OCI-M2 (cell line): ENCODE measurements around the gene LMOD2.

Experiments
- DNase-seq: peaks from one replicate; lab custom pipeline; 2025; ENCODE audit not compliant: unreplicated experiment; lab: John Stamatoyannopoulos, UW

The LMOD2 gene

DNA sequence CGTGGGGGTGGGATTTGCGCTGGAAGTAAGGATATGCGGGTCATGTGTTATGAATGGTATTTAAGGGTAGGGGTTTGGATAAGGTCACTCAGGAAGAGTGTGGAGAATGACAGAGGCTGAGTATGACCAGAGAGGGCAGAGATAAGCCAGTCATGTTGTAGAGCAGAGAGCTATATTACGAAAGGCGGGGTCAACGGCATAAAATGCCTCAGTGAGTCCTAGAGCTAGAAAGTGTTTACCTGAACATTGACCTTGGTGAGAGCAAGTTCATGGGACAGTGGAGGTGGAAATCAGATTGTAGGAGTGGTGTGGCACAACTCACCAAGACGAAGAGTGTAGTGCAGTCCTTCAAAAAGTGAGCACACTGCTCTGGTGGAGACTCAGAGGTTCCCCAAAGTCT, 13.8 kb downstream of the LMOD2 start:
- DNase-seq: no peak

DNA sequence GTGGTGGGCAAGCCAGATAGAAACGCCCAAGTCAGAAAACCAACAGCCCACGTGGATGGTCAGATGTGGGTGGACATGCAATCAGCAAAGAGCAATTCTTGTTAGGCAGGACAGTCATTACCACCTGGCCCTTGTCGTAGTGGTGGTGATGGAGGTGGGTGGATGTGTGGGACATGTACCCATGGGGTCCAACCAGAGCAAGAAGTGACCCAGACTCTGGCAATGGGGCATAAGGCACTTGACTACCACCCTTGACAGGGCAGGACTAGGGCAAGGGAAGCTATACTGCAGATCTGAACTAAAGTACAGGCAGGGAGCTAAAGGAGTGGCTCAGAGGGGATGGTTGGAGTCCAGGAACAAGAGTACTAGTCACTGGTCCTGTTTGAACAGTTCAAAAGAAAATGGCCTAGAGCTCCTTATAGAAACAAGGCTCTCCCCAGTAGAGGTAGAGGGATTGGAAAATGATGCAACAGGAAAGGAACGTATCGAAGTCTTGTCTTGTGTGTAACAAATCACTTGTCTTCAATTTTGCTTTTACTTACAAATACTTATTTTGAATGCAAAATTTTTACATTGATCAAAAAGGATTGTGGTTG, 17.6 kb downstream of the LMOD2 start:
- DNase-seq: no peak

DNA sequence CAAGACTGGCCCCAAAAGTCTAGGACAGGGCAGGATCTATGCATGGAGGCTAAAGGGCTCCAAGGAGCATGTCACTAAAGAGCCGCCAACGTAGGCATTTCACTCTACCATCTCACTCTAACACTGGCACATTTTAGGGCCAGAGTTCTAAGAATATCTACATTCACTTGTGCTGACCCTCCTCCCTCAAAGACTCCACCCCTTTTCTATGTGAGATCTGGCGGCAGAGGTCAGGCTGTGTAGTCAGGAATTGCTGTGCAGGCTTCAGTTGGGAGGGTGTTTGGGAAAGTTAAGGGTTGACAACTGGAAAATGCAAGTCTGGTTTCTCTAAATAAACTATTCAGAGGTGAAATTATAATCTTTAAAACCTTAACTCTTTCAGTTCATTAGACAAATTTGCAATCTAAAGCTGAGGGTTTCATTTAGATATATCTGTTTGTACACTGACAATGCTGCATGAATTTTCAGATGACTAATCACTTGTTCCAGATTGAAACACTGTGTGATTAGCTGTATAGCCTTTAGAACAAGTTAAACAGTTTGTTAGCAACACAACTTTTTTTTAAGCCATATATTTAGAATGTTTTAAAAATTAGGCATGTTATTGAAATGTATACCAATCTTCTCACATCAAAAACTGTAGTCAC, 18.2 kb downstream of the LMOD2 start:
- DNase-seq: no peak

DNA sequence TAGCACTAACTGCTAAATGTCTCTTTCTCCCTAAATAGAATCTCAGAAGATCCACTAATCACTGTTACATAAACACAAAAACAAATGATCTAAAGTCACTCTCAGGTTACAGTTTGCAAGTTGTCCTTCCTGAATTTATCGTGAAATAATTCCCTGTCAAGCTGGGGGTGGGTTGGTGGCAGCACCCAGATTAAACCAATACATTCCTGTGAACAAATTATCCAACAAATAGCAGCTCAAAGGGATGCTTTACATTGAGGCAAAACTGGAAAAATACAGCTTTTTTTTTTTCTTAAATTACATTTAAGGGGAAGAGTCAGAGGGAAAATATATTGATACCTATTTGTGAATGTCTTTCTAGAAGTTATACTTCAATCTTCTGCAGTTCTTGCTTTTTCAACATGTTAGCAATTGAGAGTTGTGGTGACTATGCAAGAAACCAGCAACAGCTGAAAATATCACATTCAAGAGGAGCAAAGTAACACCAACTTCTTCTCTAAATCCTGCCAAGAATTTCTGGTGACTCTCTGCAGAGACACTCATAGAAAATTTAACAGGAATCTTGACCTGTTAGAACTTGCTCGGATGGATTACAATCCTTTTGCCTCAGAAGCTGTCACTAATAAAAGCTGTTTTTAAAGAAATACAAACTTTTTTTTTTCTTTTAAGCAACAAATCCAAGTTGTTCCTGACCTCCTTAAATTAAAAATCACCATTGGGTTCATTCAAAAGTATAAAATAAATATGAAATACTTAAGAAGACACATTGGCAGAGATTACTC, 18.9 kb downstream of the LMOD2 start:
- DNase-seq: no peak

DNA sequence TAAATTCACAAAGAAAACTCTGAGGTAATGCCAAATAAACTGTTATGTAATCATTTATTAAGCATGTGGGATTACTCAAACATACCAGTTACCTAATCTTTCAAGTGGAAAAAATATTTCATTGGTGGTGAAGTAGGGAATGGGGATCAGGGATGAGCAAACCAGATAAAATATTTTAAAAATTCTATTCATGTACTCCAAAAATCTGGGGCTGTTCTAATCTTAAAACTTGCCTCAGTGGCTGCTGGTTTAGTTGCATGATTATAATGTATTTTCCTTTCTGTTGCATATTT, 19.5 kb downstream of the LMOD2 start:
- DNase-seq: no peak

DNA sequence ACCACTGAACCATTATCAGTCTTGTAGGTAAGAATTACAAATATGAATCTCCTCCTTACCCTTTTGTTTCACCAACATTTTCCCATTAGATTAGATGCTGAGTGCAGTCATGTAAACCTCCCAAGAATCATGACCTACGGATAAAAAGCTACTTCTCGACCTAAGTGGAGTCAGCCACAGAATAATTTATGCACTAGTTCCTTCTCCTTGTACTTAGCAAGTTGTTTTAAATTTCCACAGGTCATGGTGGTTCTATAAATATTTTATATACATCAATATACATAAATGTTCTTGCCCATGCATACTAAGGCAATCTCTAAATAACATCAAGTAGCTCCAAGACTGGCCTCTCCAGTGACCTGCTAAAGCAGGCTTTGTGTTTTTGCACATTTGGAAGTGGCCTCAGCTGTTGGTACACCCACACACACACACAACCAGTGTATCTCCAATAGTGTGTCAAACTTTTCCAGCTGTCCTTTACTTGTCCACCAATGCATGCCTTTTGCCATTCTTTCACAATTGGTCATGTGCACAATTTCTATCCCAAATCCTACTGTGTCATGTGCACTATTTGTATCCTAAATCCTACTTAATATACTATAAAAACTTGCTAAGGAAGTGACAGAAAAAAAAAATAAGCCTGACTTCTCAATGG, 21.5 kb downstream of the LMOD2 start:
- DNase-seq: no peak

DNA sequence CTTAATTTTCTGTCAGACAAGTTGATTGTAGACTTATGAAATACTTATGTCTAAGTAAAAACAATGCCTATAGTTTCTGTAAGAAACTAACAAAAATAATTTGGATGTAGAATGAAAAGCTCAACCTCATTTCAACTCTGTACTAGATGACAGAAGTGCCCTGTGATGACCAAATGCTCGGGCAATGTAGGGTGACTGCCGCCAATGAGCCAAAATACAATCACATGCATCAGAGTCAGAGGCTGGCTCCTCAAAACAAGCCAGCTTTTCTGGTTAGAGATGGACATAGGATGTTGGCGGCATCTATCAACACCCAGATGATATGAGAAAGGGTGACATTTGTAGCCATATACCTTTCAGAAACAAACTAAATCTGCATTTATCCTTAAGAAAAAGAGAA, 23.9 kb downstream of the LMOD2 start:
- no peak for DNase-seq

DNA sequence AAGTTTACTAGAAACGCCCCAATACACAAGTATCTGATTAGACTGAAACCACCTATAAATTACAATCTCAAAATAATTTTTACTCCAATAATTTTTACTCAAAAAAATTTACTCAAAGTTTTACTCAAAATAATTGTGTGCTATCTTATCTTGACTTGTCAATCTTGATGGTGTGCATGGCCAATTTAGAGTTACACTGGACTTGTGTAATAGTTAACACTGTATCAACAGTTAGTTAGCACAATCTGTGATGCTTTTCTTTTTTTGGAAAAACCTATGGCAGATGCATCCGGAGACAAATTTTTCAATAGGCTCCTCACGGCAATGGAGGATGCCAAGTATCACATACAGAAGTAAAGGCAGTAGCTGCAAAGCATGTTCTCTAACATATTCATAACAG, 24.9 kb downstream of the LMOD2 start:
- DNase-seq: no peak

DNA sequence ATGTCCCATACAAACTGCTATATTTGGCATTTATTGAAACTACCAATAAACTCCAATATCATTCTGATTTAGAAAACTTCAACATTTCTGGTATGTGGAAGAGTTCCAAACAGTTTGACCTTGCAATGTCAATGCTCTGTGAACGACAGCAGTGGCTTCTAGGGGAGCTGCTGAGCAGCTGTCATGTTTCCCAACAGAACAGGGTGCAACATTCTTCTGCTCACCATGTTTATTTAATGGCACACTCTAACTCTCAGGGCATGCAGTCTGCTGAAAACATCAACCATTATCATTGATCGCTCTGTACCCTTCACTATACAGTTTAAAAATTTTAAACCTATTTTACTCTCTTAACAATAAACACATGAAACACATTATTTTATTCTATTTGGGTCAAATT, 25.9 kb downstream of the LMOD2 start:
- no peak for DNase-seq

DNA sequence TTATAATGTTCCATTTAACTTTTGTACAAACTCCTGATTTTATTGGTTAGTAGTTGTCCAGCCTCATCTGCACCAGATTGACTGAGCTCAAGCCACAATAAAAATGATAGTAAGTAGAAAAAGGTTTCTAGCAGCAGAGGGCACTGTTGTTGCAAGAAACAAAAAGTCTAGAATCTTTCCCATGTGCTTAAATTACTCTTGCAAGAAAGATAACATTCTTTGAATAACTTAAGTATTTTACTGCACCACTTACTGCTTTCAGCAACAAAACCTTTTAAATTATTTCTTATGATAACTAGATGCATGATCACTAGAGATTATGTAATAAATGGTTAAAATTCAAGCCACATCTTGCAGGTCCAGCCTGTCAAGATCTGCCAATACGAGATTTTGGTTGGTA, 27.0 kb downstream of the LMOD2 start:
- no peak for DNase-seq

DNA sequence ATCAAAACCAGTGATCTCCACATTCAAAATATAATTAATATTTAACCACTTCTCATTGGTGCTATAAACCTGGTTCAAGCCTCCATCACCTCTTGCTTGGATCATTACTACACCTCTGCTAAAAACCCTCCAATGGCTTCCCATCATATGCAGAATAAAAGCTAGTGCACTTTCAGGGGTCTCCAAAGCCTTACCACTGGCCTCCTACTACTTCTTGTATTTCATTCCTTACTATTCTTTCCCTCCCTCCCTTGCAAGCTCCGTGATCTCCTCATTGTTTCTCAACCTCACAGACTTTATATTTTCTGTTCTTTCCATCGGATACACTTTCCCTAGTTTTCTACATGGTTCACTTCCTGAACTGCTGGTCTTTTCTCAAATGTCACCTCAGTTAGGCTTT, 31.5 kb downstream of the LMOD2 start:
- no peak for DNase-seq

DNA sequence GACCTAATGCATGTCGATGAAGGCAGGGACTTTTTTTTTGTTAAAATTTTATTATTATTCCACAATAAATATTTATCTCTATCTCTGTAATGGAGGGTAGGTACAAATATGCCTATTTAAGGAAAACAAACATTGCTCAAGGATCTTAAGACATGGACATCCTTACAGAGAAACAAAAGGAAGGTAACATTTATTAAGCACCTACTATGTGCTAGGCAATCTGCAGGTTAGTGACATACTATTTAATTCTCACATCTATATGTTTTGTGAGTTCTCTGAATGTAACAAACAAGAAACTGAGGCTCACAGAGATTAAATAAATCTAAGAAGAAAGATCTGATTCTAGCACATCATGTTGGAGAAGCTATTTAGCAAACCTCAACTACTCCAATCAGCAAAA, 32.1 kb downstream of the LMOD2 start:
- DNase-seq: no peak

DNA sequence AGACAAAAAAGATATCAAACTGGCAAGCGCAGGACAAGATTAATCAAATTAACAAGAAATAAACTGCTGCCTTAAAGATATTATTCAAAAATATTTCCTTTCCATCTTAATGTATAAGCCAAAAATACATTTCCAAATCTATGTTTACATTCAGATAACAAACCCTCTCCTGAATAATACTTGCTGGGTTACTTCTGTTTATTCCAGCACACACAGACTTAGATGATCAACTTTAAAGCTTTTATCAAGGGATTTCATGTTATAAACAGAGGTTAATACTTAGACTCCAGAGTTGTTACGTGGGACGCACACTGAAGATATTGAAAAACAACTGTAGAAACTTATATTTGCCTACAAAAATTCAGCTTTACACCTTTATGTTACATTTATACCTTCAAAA, 33.6 kb downstream of the LMOD2 start:
- no peak for DNase-seq

DNA sequence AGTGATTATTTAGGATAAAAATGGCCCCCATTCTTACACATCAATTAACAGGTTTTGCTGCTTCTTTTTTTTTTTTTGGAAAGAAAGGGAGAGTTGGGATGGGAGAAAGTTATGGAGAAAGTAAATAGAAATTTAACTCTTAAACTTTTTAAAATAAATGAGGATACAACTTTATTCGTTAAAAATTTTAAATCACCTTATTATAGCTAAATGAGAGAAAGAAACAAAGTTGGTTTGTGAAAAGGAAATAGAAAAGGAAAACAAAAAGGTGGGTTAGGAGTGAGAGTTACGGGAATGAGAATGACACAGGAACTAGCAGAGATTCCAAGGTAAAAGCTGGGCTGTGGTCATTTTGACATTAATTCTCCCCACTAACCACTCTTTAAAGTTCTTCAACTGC, 34.9 kb downstream of the LMOD2 start:
- DNase-seq: no peak

DNA sequence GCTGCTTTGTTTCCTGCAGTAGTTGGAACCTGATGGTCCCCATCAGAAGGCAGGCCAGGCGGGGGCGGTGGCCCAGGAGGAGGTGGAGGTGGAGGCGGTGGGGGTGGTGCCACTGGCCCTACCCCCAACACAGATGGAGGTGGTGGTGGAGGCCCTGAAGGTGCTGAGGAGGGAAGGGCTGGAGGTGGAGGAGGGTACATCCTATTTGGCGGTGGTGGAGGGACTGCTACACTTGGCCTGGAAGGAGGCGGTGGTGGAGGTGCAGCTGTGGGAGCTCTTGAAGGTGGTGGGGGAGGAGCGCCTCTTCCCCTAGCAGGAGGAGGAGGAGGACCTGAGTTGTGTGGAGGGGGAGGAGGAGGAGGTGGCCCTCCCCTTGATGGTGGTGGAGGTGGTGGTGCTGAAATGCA, 36.8 kb downstream of the LMOD2 start:
- DNase-seq: no peak

DNA sequence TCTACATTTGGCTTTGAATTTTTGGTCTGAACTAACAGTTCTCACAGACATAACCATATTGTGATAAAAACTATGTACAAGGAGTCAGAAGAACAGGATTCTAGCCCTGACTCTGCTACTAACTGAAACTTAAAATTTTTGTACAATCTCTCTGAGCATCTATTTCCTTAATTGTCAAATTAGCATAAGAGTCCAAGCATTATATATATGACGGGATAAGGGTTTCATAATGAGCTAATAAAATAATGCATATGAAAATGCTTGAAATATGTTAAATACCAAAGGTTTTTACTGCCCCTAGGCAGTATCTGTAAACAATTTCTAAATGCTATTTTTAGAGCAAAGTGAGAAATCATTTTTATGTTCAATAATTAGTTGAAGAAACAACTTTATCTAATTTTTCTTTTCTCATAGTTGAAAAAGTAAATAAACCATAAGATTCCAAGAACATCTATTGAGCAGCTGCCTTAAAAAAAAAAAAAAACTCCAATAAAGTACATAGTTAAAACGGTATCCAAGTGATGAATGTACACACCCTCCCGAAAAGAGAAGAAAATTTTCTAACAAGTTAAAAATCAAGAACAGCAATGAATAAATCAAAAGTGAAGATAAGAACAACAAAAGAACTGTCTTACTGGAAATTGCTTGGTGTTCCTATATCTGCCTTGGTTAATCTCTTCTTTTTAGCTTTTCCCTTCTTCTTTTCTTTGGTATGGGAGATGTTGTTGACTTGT, 40.4 kb downstream of the LMOD2 start:
- DNase-seq: no peak

DNA sequence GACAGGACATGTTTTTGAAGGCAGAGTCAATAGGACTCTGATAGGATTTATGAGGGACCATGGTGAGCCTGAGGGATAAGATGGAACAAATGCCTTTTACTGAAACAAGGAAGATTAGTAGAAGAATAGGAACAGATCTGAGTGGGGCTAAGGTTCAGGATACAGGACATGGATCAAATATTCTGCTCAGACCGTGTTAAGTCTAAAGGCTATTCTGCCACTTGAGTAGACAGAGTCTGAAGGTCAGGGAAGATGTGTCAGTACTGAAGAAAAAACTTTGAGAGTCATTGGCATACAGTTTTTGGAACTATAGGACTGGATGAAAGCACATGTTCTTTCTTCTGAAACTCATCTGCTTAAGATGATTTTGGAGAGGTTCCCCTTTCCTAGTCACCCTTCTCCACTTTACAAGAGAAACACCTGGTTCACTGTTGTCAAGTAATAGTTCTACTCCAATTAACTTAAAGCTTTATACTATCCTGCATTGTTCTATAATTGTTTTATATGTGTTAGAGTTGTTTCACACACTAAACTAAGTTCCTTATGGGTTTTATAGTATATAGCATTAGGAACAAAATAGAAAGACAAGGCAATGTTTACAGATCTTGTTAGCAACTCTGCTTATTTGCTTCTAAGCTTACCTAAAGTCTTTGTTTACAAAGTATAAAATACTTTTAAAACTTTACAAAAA, 49.7 kb downstream of the LMOD2 start:
- DNase-seq: no peak

DNA sequence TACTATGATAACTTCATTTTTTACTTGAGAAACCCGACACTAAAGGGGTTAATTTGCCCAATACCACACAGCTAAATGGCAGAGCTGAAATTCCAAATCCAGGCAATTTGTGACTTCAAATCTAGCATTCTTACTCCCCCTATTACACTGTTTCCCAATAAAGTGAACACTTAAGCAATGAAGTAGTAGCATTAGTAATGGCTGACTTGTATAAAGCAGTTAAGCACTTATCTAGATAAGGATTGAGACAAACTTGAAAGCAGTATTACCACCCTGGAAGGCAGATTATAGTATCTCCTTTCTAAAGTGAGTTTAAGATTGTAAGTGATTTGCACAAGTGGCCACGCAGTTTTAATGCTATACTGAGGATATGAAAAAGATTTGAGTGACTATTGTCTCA, 53.9 kb downstream of the LMOD2 start:
- DNase-seq: no peak

DNA sequence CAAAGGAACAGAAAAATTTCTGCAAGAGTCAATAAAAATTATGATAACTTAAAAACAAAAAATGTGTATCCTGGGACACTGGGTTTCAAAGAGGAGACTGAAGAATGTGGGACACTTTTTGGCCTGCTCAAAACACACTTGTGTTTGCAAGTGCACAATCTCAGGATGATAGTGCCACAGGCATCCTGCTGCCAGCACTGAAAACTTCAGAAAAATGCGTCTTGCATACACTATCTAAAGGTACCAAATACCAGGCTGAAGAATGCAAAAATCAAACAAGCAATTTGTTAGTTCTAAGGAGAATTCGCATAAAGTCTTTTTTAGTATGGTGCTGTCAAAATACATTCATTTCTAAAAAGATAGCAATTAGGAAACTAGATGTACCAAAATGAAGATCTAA, 55.0 kb downstream of the LMOD2 start:
- DNase-seq: no peak

DNA sequence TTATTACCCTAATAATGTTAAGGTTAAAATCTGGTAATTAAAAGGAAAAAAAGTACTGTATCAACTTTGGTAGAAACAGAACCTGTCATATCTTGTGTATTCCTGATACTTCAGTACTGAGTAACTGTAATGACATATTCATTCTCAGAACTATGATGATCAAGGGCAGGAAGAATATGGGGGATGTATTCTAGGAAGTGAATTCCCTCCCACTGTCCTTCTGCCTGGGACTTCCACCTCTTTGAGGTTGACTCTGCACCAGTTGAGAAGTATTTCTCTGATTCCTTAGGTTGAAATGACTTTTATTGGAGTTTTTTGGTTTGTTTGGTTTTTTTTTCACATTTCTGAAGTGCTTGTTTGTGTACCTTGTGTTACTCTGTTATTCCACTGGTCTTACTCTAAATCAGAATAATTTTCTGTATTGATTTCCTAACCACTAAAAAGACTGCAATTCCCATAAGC, 56.2 kb downstream of the LMOD2 start:
- no peak for DNase-seq

DNA sequence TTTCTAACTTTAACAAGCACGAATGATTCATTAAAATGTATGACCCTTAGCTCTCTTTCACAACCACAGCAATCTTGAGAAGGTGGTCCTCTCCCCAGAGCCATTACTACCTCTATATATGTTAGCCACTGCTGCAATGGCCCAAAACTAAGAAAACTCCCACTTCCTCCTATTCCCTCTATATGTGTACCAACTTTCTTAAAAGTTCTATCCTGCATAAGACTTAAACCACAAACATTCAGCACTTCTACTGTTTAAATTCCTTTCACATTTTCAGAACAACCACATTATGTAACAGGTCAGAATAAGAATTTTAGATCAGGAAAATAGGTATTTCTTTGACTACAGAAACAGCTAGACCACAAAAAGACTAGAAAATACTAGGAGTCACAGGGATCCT, 57.0 kb downstream of the LMOD2 start:
- DNase-seq: no peak
